HG03039 (cell line): ENCODE results near the gene SLC5A10.
"Not testable (repeated sequence)": the region's sequence is repeated elsewhere in the genome, so short reads cannot be mapped to it uniquely, and the experiment has no call there.

Experiments used
- ATAC-seq: cut with Tn5 transposase; IDR thresholded peaks from one replicate; pipeline ENCODE4 v1.9.1; 2021; ENCODE audit warnings: mild to moderate bottlenecking, moderate library complexity; ENCODE audit not compliant: unreplicated experiment

Gene SLC5A10

GRCh38 chr17:18946536-18946935 lies 5.4 kb upstream of the SLC5A10 start:
- no peak for ATAC-seq

- no peak for ATAC-seq
These were observed 4.1 kb upstream of the SLC5A10 start for GRCh38 chr17:18947866-18948265.

- ATAC-seq, result no peak
These were observed 3.4 kb upstream of the SLC5A10 start for GRCh38 chr17:18948476-18949006.

- ATAC-seq, result no peak
These were observed 2.4 kb upstream of the SLC5A10 start for GRCh38 chr17:18949566-18949965.

- ATAC-seq, result no peak
These were observed 1.6 kb upstream of the SLC5A10 start for GRCh38 chr17:18950346-18950745.

- ATAC-seq, result no peak
These were observed 740 bp upstream of the SLC5A10 start for GRCh38 chr17:18950944-18951905.

- ATAC-seq, result no peak
These were observed 1.3 kb downstream of the SLC5A10 start for GRCh38 chr17:18953231-18953728.

GRCh38 chr17:18954321-18954720 lies 2.4 kb downstream of the SLC5A10 start:
- no peak for ATAC-seq

GRCh38 chr17:18955009-18955408 lies 3.0 kb downstream of the SLC5A10 start:
- no peak for ATAC-seq

GRCh38 chr17:18956021-18956420 lies 4.1 kb downstream of the SLC5A10 start:
- ATAC-seq, result not testable (repeated sequence)

GRCh38 chr17:18956581-18956980 lies 4.6 kb downstream of the SLC5A10 start:
- ATAC-seq, result no peak

GRCh38 chr17:18957831-18958230 lies 5.9 kb downstream of the SLC5A10 start:
- ATAC-seq, result no peak

GRCh38 chr17:18958611-18959010 lies 6.6 kb downstream of the SLC5A10 start:
- ATAC-seq, result no peak

- no peak for ATAC-seq
These were observed 7.3 kb downstream of the SLC5A10 start for GRCh38 chr17:18959071-18959844.

GRCh38 chr17:18959845-18960240 lies 7.9 kb downstream of the SLC5A10 start:
- no peak for ATAC-seq

GRCh38 chr17:18960241-18960665 lies 8.3 kb downstream of the SLC5A10 start:
- ATAC-seq, result no peak

GRCh38 chr17:18960803-18961511 lies 9.0 kb downstream of the SLC5A10 start:
- no peak for ATAC-seq

- ATAC-seq, result no peak
These were observed 9.9 kb downstream of the SLC5A10 start for GRCh38 chr17:18961634-18962493.

- no peak for ATAC-seq
These were observed 10.5 kb downstream of the SLC5A10 start for GRCh38 chr17:18962494-18962815.
